ENCODE results near the gene SETBP1.

GRCh38 chr18:44974174-44974573 is 293.5 kb downstream of the SETBP1 start:
- TF ChIP-seq CTCF (IDR thresholded peaks at IDR 0.05) (no peak), POLR2AphosphoS5 (IDR thresholded peaks at IDR 0.05) (no peak), POLR2A (IDR thresholded peaks at IDR 0.05) (no peak), EP300 (IDR thresholded peaks at IDR 0.05; ENCODE audit: low read depth) (no peak)
